Neural cell (in vitro differentiated cells): ENCODE data around the gene C3orf70. TPM values are rescaled to one million over a fixed set of nuclear protein-coding genes. Genes with fewer than 3 reads are reported as not detected.

Experiments
- H2AFZ ChIP-seq: fragments of 200-600, 300-800 bp; sonication (generic), shearing (Covaris generic); 2 replicates; pipeline ENCODE4 v1.6.0; 2014; ENCODE audit warnings: low read depth, mild to moderate bottlenecking, antibody characterized with exemption, low read length, moderate library complexity
- H3F3A ChIP-seq: fragments of 200-600 bp; shearing (Covaris generic); 2 replicates; pipeline ENCODE4 v1.6.1; 2016; ENCODE audit warnings: mild to moderate bottlenecking, moderate library complexity, mixed read lengths, antibody characterized with exemption, low read length; ENCODE audit not compliant: insufficient read depth, poor library complexity, severe bottlenecking
- H3K27ac ChIP-seq: fragments of 200-600, 300-800 bp; sonication (generic), shearing (Covaris generic); 2 replicates; pipeline ENCODE4 v1.5.1; 2014; ENCODE audit warnings: mild to moderate bottlenecking, low read length, moderate library complexity
- H3K27me3 ChIP-seq: fragments of 300-800, 200-600 bp; sonication (generic), shearing (Covaris generic); 2 replicates; pipeline ENCODE4 v1.6.0; 2014; ENCODE audit warnings: mild to moderate bottlenecking, low read depth, low read length, moderate library complexity; ENCODE audit not compliant: insufficient read depth
- H3K36me3 ChIP-seq: fragments of 300-800, 200-600 bp; sonication (generic), shearing (Covaris generic); 2 replicates; pipeline ENCODE4 v1.5.1; 2014; ENCODE audit warnings: mild to moderate bottlenecking, antibody characterized with exemption, low read length, moderate library complexity; ENCODE audit not compliant: insufficient read depth
- H3K4me2 ChIP-seq: fragments of 300-800, 200-600 bp; sonication (generic), shearing (Covaris generic); 2 replicates; pipeline ENCODE4 v1.6.0; 2014; ENCODE audit warnings: mild to moderate bottlenecking, low read length
- H3K4me3 ChIP-seq: fragments of 300-800, 200-600 bp; sonication (generic), shearing (Covaris generic); 2 replicates; pipeline ENCODE4 v1.5.1; 2014; ENCODE audit warnings: mild to moderate bottlenecking, low read length, moderate library complexity
- H3K79me2 ChIP-seq: fragments of 200-600 bp; shearing (Covaris generic); replicated peaks from 2 replicates; pipeline ENCODE4 v1.6.0; 2014; ENCODE audit warnings: mild to moderate bottlenecking, low read length, moderate library complexity; ENCODE audit not compliant: insufficient read depth
- H3K9ac ChIP-seq: fragments of 300-800, 200-600 bp; sonication (generic), shearing (Covaris generic); 2 replicates; pipeline ENCODE4 v1.6.1; 2016; ENCODE audit warnings: mild to moderate bottlenecking, low read length, mixed read lengths
- H3K9me2 ChIP-seq: fragments of 200-600 bp; shearing (Covaris generic); 2 replicates; pipeline ENCODE4 v1.6.1; 2016; ENCODE audit warnings: mild to moderate bottlenecking, low read length, mixed read lengths; ENCODE audit not compliant: insufficient read depth
- H3K9me3 ChIP-seq: fragments of 200-600, 300-800 bp; sonication (generic), shearing (Covaris generic); 2 replicates; pipeline ENCODE4 v1.6.1; 2016; ENCODE audit warnings: mild to moderate bottlenecking, mixed run types, low read length, moderate library complexity, mixed read lengths
- H4K20me1 ChIP-seq: fragments of 200-600 bp; shearing (Covaris generic); 2 replicates; pipeline ENCODE4 v1.6.1; 2016; ENCODE audit warnings: mild to moderate bottlenecking, mixed run types; ENCODE audit not compliant: insufficient read depth
- EP300 ChIP-seq: fragments of 450-650 bp; conservative IDR thresholded peaks from 2 replicates; pipeline ENCODE4 v1.6.1; 2014; ENCODE audit warnings: antibody characterized with exemption, mild to moderate bottlenecking, moderate library complexity; ENCODE audit not compliant: poor library complexity, severe bottlenecking
- EZH2 ChIP-seq: fragments of 200-600, 300-800 bp; shearing (Covaris generic), sonication (generic); IDR thresholded peaks from 2 replicates; pipeline ENCODE4 v1.6.1; 2014; ENCODE audit warnings: antibody characterized with exemption, low read length, borderline replicate concordance, mild to moderate bottlenecking; ENCODE audit not compliant: insufficient read depth, poor library complexity, severe bottlenecking
- MXI1 ChIP-seq: fragments of 450-650 bp; conservative IDR thresholded peaks from 2 replicates; pipeline ENCODE4 v1.6.1; 2014; ENCODE audit warnings: antibody characterized with exemption, mild to moderate bottlenecking; ENCODE audit not compliant: poor library complexity, severe bottlenecking
- POLR2AphosphoS5 ChIP-seq: IDR thresholded peaks from 2 replicates; pipeline ENCODE4 v1.6.1; 2012
- RAD21 ChIP-seq: fragments of 450-650 bp; conservative IDR thresholded peaks from 2 replicates; pipeline ENCODE4 v1.6.1; 2014; ENCODE audit warnings: antibody characterized with exemption, mild to moderate bottlenecking, moderate library complexity
- REST ChIP-seq: IDR thresholded peaks from 2 replicates; pipeline ENCODE4 v1.6.1; 2012; ENCODE audit warnings: borderline replicate concordance
- SMC3 ChIP-seq: fragments of 450-650 bp; conservative IDR thresholded peaks from 2 replicates; pipeline ENCODE4 v1.6.1; 2014; ENCODE audit warnings: antibody characterized with exemption, mild to moderate bottlenecking, moderate library complexity; ENCODE audit not compliant: poor library complexity
- TAF1 ChIP-seq: IDR thresholded peaks from 2 replicates; pipeline ENCODE4 v1.6.1; 2012; ENCODE audit warnings: low read depth
- polyA plus RNA-seq: library from polyadenylated mRNA; depleted of rRNA; stranded (reverse); fragments of >200 nt; gene quantifications from 2 replicates; pipeline ENCODE4 v1.2.3, GENCODE V29; 2014
- TF ChIP-seq, protein P1 (sequence below): fragments of 450-650 bp; IDR thresholded peaks from 2 replicates; pipeline ENCODE4 v1.5.1; 2014; ENCODE audit warnings: antibody characterized with exemption, mild to moderate bottlenecking, moderate library complexity; ENCODE audit not compliant: poor library complexity, severe bottlenecking

Gene C3orf70
- polyA plus RNA-seq, 1 donor from 2014 or later: 3.4 TPM

DNA sequence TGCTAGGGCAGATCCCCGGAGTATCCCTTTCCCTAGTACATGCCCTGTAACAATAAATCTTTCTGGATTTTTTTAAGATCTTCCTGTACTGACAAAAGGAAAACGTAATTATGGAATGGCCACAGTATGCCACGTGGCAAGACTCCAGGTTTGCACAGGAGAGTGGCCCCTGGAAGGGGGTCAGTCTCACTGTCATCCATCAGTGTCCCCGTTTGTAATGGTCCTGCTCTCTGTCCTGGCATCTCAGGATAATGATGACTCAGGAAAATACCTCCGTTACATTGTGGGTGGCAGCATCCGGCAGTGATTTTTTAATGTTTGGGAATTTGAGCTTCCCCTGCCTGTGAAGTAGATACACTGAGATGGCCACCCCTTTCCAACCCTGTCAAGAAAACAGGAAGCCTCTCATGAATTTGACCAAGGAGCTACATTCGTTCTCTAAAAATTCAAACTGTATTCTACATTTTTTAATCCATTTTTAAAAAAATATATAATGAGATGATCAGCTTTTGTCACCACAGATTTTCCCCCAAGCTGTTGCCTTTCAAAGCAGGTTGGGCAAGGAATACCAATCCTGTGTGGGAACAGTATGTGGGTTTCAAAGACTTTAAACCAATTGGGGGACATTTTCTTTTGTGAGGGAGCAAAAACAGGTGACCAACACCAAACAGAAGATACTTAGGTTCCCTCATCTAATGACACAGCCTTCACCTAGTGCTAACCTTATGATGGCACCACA is 110.4 kb downstream of the C3orf70 start:
- Histone ChIP-seq H3K27me3 (no peaks in the 10 kb centered on the region), H3K27ac (no peak overlapping the region)

DNA sequence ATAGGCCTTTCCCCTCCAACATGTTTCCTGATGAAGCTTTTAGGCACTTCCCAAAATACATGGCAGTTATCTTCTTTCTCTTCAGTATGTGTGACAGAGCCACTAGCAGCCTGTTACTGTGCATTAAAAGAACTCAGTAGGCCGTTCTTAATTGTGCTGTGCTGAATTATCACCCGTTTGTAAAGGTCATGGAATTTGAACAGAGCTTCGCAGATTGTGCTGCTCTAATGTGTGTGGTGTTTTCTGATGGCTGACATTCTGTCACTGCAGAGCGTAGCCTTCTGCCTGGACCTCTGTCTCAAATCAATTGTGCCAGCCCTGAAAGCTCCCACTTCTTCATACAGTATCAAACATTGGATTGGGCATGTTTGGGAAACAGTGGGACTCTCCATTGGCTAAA is 111.3 kb downstream of the C3orf70 start:
- Histone ChIP-seq H3K9ac (no peak overlapping the region), H3K4me3 (no peak overlapping the region), H3K27me3 (no peaks in the 10 kb centered on the region), H3K9me3 (peaks cover 3% of the 10 kb centered on the region), H3F3A (no peaks in the 10 kb centered on the region), H3K79me2 (no peaks in the 10 kb centered on the region), H2AFZ (no peak overlapping the region), H3K9me2 (no peaks in the 10 kb centered on the region), H3K4me2 (no peak overlapping the region), H4K20me1 (no peaks in the 10 kb centered on the region), H3K36me3 (no peaks in the 10 kb centered on the region), H3K27ac (no peak overlapping the region)
- TF ChIP-seq POLR2AphosphoS5: no peak
- no peak for TF ChIP-seq EZH2
- TF ChIP-seq REST: no peak
- TF ChIP-seq MXI1: no peak
- TF ChIP-seq EP300: no peak
- TF ChIP-seq, protein P1, sequence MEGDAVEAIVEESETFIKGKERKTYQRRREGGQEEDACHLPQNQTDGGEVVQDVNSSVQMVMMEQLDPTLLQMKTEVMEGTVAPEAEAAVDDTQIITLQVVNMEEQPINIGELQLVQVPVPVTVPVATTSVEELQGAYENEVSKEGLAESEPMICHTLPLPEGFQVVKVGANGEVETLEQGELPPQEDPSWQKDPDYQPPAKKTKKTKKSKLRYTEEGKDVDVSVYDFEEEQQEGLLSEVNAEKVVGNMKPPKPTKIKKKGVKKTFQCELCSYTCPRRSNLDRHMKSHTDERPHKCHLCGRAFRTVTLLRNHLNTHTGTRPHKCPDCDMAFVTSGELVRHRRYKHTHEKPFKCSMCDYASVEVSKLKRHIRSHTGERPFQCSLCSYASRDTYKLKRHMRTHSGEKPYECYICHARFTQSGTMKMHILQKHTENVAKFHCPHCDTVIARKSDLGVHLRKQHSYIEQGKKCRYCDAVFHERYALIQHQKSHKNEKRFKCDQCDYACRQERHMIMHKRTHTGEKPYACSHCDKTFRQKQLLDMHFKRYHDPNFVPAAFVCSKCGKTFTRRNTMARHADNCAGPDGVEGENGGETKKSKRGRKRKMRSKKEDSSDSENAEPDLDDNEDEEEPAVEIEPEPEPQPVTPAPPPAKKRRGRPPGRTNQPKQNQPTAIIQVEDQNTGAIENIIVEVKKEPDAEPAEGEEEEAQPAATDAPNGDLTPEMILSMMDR: no peak
- no peak for TF ChIP-seq TAF1
- TF ChIP-seq SMC3: no peak
- TF ChIP-seq RAD21: no peak

More for the DNA sequence above, 110.4 kb downstream of the C3orf70 start:
- TF ChIP-seq TAF1 (no peak), MXI1 (no peak), EZH2 (no peak), REST (no peak), RAD21 (no peak), SMC3 (no peak)
- Histone ChIP-seq H3K36me3 (no peaks in the 10 kb centered on the region), H3K4me3 (no peak overlapping the region), H3K9me3 (no peaks in the 10 kb centered on the region), H3F3A (no peaks in the 10 kb centered on the region), H3K9me2 (no peaks in the 10 kb centered on the region), H2AFZ (no peak overlapping the region), H3K4me2 (no peak overlapping the region), H3K79me2 (no peaks in the 10 kb centered on the region), H4K20me1 (no peaks in the 10 kb centered on the region), H3K9ac (no peak overlapping the region)
